Stimulated activated CD4-positive, alpha-beta T cell treated with anti-CD3 and anti-CD28 coated beads, Interleukin-1b, Interleukin-23, amount 100 ng/mL, for 4 hours (primary cell): ENCODE results near the gene CCDC60.

Source experiments
- DNase-seq, 2 donors: peaks; one replicate each; pipeline ENCODE4 v3.0.0-alpha.2; 2020; ENCODE audit warnings: low read depth in 2 of 2

Gene CCDC60

GRCh38 chr12:119446459-119446858 lies 111.9 kb downstream of the CCDC60 start:
- DNase-seq: no peak

GRCh38 chr12:119447126-119447525 lies 112.6 kb downstream of the CCDC60 start:
- no peak for DNase-seq

DNA sequence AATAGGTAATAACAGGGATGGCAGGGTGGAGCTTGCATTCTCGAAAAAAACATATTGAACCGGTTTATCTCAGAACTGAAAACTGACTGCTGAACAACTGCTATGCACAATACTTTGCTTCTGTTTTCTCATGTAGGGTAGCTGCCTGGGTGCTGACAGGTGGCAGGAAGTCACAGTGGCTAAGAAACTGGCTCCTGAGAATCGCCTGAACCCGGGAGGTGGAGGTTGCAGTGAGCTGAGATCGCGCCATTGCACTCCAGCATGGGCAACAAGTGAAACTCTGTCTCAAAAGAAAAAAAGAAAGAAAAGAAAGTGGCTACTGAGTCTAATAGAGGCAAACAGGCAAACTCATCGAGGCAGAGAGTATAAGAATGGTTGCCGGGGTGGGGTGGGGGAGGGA lies 113.1 kb downstream of the CCDC60 start:
- no peak for DNase-seq

DNA sequence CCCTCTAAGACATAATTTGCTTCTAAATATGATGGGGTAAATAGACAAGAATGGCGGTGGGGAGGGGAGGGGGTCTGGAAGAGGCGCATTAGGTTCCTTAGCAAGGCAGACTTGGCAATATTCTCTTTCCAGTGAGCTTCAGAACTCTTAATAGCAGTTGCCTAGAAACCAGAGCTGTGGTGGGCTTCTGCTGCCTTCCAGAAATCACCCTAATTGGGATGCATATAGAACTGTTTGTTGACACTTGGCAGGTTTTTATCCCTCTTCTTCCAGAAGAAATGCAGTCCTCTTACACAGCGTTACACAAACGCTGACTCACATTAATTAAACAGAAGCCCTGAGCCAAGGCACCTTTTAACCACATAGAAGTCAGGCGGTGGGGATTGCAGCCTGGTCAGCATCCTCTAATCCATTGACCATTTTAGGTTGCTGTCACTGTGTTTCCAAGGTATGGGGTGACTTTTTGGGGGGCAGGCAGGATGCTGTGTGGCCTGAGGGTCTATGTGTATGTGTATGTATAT lies 114.1 kb downstream of the CCDC60 start:
- no peak for DNase-seq

- DNase-seq: no peak
Observed at GRCh38 chr12:119450771-119451170, 116.2 kb downstream of the CCDC60 start.

- no peak for DNase-seq
Observed at GRCh38 chr12:119456824-119457223, 122.3 kb downstream of the CCDC60 start.

DNA sequence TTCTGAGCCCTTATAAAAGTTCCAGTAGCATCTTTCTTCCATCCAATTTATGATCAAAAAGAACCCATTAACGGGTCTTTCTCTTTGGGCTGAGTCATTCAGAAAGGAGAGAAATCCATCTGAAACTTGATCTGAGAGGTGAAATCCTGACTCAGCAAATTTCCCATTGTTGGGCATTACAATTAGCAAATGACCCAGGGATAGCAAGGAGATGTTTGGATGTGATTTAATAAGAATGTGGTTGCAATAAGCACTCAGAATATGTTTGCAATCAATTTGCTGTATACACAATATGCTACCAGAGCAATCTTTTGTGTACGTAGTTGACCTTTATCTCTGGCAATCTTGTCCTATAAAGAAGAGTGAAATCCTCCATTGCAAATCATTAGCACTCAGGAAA lies 122.7 kb downstream of the CCDC60 start:
- DNase-seq: no peak

DNA sequence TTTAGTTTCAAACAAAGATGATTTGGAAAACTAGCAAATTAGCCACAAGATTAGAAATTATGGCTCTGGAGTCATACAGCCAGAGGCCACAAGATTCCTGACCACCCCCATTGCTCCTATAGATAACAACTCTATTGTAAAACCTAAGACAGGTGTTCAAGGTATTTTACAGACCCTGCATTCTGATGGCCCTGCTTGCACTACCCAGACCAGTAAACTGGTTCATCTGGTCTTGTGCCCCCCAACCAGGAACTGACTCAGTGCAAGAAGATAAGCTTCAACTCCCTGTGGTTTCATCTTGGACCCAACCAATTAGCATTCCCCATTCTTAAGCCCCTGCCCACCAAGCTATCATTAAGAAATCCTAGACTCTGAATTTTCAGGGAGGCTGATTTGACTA lies 125.0 kb downstream of the CCDC60 start:
- DNase-seq: no peak

DNA sequence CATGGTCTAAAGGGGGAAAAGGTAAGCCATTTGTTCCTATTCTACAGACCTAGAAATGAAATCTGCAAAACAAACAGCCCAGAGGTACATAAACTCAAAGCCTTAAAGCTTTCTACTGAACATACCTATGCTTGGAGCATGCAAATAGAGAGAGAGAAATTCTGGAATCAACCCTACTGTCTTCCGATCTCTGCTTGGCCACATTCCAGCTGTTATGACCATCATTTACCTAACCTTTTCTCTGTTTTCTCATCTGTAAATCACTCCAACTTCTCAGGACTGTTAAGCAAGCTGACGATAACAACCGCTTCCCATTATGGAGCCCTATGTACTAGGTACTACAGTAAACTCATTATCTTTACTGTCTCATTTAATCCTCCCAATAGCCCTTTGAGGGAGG lies 126.3 kb downstream of the CCDC60 start:
- DNase-seq: no peak

GRCh38 chr12:119461636-119462214 lies 127.2 kb downstream of the CCDC60 start:
- DNase-seq: no peak

DNA sequence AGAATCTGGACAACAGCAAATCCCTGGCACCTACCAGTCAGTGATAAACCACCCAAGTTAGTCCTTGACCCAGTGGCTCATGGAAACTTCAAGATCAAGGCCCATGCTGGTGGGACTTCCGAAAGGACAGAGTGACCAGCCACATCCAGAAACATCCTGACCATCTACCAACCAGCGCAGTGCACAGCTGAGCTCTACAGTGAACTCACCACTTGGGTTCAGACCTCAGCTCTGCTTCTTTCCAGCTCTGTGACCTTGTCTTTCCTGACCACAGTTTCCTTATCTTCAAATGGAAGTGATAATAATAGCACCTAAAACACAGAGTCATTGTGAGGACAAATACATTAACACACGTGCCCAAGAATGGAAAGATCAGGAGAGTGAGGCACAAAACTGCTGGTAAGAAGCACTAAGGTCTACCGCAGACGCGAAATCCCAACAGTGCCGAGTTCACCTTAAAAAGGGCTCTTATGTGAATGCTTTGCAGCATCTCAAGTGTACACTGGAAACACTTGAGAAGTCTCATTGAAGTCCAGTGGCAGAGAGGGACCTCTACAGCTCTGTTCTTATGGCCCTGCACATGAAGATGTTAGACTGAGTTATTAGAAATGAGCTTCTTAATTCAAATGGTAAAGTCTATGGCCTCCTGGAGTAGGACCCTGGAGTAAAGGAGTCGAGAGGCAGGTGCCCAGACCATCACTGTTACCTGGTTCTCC lies 128.8 kb downstream of the CCDC60 start:
- no peak for DNase-seq

GRCh38 chr12:119468296-119468695 lies 133.8 kb downstream of the CCDC60 start:
- no peak for DNase-seq

DNA sequence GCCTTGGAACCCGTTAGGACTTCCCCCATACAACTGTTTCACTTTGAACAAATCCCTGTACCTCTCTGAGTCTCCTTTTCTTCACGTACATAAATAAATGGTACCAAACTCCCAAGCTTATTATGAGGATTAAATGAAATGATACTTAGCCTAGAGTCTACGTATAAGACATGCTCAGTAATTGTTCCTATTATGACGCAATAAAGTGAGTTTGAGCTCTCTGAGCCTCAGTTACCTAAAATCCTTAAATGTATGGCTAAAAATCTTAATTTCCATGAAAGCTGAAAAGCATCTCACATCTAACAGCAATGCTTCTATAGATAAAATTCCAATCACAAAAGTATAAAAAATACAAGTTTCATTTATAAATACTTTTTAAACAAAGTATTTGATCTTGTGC lies 141.1 kb downstream of the CCDC60 start:
- DNase-seq: no peak

DNA sequence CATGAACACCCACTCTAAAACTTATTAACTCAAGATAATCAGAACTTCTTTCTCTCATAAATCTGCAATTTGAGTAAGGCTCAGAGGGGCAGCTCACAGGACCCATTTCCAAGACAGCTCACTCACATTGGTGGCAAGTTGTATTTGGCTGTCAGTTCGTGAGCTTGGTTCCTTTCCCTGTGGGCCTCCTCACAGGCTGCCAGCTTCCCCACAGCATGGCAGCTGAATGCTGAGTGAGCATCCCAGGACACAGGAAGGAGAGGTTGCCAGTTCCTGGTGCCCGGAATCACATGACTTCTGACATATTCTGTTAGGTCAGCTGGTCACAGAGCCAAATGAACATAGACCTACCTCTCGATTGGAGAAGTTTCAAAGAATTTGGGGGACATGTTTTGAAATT lies 142.4 kb downstream of the CCDC60 start:
- no peak for DNase-seq

- no peak for DNase-seq
Observed at GRCh38 chr12:119479121-119479561, 144.6 kb downstream of the CCDC60 start.

DNA sequence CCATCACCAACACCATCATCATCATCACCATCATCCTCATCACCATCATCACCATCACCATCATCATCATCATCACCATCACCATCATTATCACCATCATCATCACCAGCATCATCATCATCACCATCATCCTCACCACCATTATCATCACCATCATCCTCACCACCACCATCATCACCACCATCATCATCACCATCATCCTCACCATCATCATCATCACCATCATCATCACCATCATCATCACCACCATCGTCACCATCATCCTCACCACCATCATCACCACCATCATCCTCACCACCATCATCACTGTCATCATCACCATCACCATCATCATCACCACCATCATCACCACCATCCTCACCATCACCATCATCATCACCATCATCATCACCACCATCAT lies 146.0 kb downstream of the CCDC60 start:
- no peak for DNase-seq

DNA sequence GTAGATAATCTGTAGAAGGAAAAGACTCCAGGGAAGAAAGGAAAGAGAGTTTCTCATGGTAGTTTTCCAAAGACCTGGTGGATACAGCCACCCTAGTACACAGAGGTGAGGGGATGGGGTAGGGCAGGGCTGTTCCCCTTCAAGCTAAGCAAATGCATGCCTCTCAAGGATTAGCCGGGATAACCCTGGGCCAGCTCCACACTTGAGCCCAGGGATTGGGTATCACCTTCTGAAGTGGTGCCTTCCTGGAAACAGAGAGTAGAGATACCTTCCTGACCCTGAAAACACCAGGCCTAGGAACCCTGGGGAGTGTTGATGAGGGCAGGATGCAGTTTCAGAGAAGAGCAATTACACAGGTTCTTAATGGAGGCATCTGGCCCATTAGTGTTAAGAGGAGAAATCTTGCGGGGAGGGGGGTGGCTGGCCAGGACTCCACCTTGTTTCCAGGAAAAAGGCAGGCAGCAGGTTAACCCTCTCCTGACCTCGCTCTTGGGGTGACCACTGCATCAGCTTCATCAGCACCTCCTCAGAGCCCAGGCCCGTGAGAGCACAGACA lies 152.1 kb downstream of the CCDC60 start:
- DNase-seq: no peak

GRCh38 chr12:119491814-119492213 lies 157.3 kb downstream of the CCDC60 start:
- DNase-seq: no peak

GRCh38 chr12:119500209-119500608 lies 165.7 kb downstream of the CCDC60 start:
- DNase-seq: no peak

GRCh38 chr12:119501052-119501451 lies 166.5 kb downstream of the CCDC60 start:
- no peak for DNase-seq

DNA sequence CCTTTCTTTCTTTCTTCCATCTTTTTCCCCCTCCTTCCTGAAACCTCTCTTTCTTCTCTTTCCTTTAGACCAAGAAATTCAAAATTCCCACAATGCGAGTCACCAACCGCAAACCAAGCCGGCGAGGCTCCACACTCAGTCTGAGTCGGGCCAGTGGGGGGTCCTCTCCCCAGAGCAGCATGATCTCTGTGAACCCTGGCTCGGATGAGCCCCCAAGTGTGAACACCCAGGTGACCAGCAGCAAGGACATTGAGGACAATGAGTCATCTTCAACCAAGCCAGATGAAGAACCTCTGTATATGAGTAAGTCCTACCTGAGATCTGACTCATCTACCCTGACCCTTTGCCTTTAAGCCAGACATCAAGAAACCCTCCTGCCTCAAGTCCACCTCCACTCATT lies 170.5 kb downstream of the CCDC60 start:
- no peak for DNase-seq

DNA sequence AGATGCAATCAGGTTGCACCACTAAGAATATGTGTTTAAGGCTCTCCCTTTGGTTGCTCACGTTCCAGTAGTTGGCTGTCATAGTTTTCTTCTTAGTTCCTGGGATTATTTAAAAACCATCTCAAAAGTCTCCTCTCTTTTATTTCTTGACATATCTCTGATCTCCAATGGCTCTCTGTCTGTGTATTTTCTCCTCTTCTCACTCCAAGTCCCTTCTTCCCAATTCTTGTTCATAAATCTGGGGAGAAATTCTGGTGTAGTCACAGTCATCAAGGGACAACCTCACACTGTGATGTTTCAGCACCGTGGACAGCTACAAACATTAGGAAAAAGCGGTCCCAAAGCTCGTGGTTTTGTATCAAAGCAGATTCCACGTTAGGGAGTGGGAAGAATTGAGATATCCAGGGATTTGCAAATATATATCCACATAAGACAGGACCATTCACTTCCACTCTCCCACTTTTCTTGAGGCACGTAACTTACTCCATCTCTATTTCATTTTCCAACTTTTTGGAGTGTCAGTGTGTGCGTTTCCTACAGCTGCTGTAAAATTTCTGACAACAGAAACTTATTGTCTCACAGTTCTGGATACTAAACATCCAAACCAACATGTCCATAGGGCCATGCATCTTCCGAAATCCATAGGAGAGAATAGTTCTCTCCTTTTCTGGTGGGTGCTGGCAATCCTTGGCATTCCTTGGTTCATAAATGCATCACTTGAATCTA lies 178.4 kb downstream of the CCDC60 start:
- no peak for DNase-seq

GRCh38 chr12:119528241-119528640 lies 193.7 kb downstream of the CCDC60 start:
- DNase-seq: no peak
